HepG2 (cell line): ENCODE results near the gene PRMT5. TPM values are rescaled to one million over a fixed set of nuclear protein-coding genes. Genes with fewer than 3 reads are reported as not detected.

ENCODE experiments used
- AGO2 ChIP-seq: fragments of 200-400 bp; formaldehyde crosslinking; optimal IDR thresholded peaks from 2 replicates; pipeline ENCODE3; 2017; ENCODE audit warnings: mild to moderate bottlenecking, low read depth, low read length, moderate library complexity
- CHD4 ChIP-seq: fragments of 200-600 bp; sonication (generic); IDR thresholded peaks from 2 replicates; pipeline ENCODE4 v1.7.0; 2017; ENCODE audit warnings: mild to moderate bottlenecking, low read length, borderline replicate concordance
- KLF11 ChIP-seq: IDR thresholded peaks from 2 replicates; pipeline ENCODE4 v1.6.1; 2016; ENCODE audit warnings: missing compliant biosample characterization
- PHB2 ChIP-seq: fragments of 450-650 bp; IDR thresholded peaks from 2 replicates; pipeline ENCODE4 v1.6.1; 2018; ENCODE audit not compliant: partially characterized antibody
- SOX5 ChIP-seq: IDR thresholded peaks from 2 replicates; pipeline ENCODE4 v1.6.1; 2016; ENCODE audit warnings: borderline replicate concordance
- SRF ChIP-seq: IDR thresholded peaks from 2 replicates; pipeline ENCODE4 v1.6.1; 2011; ENCODE audit warnings: mild to moderate bottlenecking, low read depth, low read length, moderate library complexity
- ZNF180 ChIP-seq: sonication (generic); formaldehyde crosslinking; IDR thresholded peaks from 2 replicates; pipeline ENCODE4 v1.4.0; 2020; ENCODE audit warnings: low read depth, missing genetic modification reagents, borderline replicate concordance
- ZNF468 ChIP-seq: sonication (generic); formaldehyde crosslinking; IDR thresholded peaks from 2 replicates; pipeline ENCODE4 v1.8.0; 2022; ENCODE audit warnings: mild to moderate bottlenecking, moderate library complexity, missing genetic modification reagents
- ZNF703 ChIP-seq: sonication (generic); formaldehyde crosslinking; IDR thresholded peaks from 2 replicates; pipeline ENCODE4 v1.5.1; 2020; ENCODE audit warnings: missing genetic modification reagents, mild to moderate bottlenecking, moderate library complexity, borderline replicate concordance
- polyA plus RNA-seq, 8 experiments: library from polyadenylated mRNA; depleted of rRNA in 3 of 8; stranded (reverse) in 7 of 8; unstranded in 1 of 8; fragments of >200 nt; fragmentation: Illumina TruSeq in 4 of 8; extraction: Trizol in 4 of 8; gene quantifications; 2 replicates each; pipeline versions ENCODE4 v1.2.1 to v1.2.3, GENCODE V29; 2011 to 2016; ENCODE audit warnings: low read depth in 4 of 8, missing spikeins in 1 of 8, mixed read lengths in 1 of 8; ENCODE audit not compliant: insufficient read depth in 1 of 8
- total RNA-seq, 5 experiments: library from RNA; depleted of rRNA; stranded (reverse); fragments of >200 nt; fragmentation: Illumina TruSeq; extraction: Trizol; gene quantifications; 2 replicates each; pipeline ENCODE4 v1.2.3, GENCODE V29; 2016; ENCODE audit warnings: low read depth in 1 of 5
- TF ChIP-seq, protein P1 (sequence below): sonication (generic); formaldehyde crosslinking; IDR thresholded peaks from 2 replicates; pipeline ENCODE4 v1.4.0; 2020; ENCODE audit warnings: missing genetic modification reagents
- TF ChIP-seq, protein P2 (sequence below): sonication (generic); formaldehyde crosslinking; IDR thresholded peaks from 2 replicates; pipeline ENCODE4 v1.4.0; 2020; ENCODE audit warnings: missing genetic modification reagents
- TF ChIP-seq, protein P3 (sequence below): sonication (generic); formaldehyde crosslinking; IDR thresholded peaks from 2 replicates; pipeline ENCODE4 v1.9.0; 2021; ENCODE audit warnings: missing genetic modification reagents, mild to moderate bottlenecking, borderline replicate concordance
- TF ChIP-seq, protein P4 (sequence below): sonication (generic); formaldehyde crosslinking; IDR thresholded peaks from 2 replicates; pipeline ENCODE4 v1.4.0; 2020; ENCODE audit warnings: missing genetic modification reagents

The PRMT5 gene
- total and polyA plus RNA-seq, 2 of the 13 experiments (the other 11 are each of a cell fraction or from before 2014, with no cell fraction given) = 210 to 354 TPM

DNA sequence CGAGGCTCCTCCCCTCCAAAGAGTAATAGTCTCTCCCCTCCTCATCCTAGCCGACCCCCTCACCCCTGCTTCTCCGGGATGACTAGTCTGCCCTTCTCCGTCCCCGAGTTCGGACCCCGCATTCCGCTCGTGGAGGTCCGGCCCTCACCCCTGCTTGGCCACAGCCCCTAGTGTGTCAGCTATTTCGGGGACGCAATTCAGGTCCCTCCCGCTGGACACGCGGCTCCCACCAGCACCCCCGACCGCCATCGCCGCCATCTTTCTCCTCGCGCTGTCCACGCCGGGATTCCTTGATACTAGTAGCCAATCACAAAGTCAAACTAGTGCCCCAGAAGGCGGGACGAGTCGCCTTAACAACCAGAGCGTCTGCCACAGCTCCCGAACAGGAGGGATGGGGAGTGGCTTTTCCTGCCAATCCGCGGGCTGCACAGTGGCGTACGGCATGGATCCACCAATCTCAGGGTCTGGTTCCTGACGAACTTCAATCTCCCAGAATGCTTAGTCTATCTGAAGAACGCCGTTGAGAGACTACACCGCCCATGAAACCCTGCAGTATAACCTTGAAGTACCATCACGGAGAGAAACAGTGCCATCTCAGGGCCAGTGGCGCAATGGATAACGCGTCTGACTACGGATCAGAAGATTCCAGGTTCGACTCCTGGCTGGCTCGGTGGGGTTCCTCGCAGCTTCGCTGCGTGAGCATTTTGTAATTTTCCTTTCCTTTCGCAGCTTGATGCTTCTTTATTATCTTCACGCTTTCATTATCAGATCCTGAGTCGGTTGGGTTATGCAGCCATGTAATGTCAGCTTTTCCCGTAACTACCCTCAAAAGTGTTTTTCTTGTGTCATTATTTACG is at the start of gene PRMT5 (continued):
- TF ChIP-seq ZNF180 (CRISPR knock-in tag) (peak; percentile 98), AGO2 (peak; percentile 81), SRF (peak; percentile 76), ZNF468 (CRISPR knock-in tag) (no peak), CHD4 (0 out of 2 replicates have a peak, but pooled peaks have one; percentile 67), PHB2 (no peak), SOX5 (CRISPR knock-in tag) (peak; percentile 80; the same call in 1 of the 2 replicates), ZNF703 (CRISPR knock-in tag) (no peak; the same call in 1 of the 2 replicates), KLF11 (CRISPR knock-in tag) (peak; percentile 97)
- TF ChIP-seq, protein P1, sequence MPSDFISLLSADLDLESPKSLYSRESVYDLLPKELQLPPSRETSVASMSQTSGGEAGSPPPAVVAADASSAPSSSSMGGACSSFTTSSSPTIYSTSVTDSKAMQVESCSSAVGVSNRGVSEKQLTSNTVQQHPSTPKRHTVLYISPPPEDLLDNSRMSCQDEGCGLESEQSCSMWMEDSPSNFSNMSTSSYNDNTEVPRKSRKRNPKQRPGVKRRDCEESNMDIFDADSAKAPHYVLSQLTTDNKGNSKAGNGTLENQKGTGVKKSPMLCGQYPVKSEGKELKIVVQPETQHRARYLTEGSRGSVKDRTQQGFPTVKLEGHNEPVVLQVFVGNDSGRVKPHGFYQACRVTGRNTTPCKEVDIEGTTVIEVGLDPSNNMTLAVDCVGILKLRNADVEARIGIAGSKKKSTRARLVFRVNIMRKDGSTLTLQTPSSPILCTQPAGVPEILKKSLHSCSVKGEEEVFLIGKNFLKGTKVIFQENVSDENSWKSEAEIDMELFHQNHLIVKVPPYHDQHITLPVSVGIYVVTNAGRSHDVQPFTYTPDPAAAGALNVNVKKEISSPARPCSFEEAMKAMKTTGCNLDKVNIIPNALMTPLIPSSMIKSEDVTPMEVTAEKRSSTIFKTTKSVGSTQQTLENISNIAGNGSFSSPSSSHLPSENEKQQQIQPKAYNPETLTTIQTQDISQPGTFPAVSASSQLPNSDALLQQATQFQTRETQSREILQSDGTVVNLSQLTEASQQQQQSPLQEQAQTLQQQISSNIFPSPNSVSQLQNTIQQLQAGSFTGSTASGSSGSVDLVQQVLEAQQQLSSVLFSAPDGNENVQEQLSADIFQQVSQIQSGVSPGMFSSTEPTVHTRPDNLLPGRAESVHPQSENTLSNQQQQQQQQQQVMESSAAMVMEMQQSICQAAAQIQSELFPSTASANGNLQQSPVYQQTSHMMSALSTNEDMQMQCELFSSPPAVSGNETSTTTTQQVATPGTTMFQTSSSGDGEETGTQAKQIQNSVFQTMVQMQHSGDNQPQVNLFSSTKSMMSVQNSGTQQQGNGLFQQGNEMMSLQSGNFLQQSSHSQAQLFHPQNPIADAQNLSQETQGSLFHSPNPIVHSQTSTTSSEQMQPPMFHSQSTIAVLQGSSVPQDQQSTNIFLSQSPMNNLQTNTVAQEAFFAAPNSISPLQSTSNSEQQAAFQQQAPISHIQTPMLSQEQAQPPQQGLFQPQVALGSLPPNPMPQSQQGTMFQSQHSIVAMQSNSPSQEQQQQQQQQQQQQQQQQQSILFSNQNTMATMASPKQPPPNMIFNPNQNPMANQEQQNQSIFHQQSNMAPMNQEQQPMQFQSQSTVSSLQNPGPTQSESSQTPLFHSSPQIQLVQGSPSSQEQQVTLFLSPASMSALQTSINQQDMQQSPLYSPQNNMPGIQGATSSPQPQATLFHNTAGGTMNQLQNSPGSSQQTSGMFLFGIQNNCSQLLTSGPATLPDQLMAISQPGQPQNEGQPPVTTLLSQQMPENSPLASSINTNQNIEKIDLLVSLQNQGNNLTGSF (CRISPR knock-in tag) = 0 out of 2 replicates have a peak, but pooled peaks have one; percentile 59
- TF ChIP-seq, protein P2, sequence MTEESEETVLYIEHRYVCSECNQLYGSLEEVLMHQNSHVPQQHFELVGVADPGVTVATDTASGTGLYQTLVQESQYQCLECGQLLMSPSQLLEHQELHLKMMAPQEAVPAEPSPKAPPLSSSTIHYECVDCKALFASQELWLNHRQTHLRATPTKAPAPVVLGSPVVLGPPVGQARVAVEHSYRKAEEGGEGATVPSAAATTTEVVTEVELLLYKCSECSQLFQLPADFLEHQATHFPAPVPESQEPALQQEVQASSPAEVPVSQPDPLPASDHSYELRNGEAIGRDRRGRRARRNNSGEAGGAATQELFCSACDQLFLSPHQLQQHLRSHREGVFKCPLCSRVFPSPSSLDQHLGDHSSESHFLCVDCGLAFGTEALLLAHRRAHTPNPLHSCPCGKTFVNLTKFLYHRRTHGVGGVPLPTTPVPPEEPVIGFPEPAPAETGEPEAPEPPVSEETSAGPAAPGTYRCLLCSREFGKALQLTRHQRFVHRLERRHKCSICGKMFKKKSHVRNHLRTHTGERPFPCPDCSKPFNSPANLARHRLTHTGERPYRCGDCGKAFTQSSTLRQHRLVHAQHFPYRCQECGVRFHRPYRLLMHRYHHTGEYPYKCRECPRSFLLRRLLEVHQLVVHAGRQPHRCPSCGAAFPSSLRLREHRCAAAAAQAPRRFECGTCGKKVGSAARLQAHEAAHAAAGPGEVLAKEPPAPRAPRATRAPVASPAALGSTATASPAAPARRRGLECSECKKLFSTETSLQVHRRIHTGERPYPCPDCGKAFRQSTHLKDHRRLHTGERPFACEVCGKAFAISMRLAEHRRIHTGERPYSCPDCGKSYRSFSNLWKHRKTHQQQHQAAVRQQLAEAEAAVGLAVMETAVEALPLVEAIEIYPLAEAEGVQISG (CRISPR knock-in tag) = peak; percentile 93
- TF ChIP-seq, protein P3, sequence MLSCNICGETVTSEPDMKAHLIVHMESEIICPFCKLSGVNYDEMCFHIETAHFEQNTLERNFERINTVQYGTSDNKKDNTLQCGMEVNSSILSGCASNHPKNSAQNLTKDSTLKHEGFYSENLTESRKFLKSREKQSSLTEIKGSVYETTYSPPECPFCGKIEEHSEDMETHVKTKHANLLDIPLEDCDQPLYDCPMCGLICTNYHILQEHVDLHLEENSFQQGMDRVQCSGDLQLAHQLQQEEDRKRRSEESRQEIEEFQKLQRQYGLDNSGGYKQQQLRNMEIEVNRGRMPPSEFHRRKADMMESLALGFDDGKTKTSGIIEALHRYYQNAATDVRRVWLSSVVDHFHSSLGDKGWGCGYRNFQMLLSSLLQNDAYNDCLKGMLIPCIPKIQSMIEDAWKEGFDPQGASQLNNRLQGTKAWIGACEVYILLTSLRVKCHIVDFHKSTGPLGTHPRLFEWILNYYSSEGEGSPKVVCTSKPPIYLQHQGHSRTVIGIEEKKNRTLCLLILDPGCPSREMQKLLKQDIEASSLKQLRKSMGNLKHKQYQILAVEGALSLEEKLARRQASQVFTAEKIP = no peak
- TF ChIP-seq, protein P4, sequence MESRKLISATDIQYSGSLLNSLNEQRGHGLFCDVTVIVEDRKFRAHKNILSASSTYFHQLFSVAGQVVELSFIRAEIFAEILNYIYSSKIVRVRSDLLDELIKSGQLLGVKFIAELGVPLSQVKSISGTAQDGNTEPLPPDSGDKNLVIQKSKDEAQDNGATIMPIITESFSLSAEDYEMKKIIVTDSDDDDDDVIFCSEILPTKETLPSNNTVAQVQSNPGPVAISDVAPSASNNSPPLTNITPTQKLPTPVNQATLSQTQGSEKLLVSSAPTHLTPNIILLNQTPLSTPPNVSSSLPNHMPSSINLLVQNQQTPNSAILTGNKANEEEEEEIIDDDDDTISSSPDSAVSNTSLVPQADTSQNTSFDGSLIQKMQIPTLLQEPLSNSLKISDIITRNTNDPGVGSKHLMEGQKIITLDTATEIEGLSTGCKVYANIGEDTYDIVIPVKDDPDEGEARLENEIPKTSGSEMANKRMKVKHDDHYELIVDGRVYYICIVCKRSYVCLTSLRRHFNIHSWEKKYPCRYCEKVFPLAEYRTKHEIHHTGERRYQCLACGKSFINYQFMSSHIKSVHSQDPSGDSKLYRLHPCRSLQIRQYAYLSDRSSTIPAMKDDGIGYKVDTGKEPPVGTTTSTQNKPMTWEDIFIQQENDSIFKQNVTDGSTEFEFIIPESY (CRISPR knock-in tag) = peak; percentile 92
